Suprapubic skin (tissue), 4 donors: ENCODE results near the gene HMOX2. TPM values are rescaled to one million over a fixed set of nuclear protein-coding genes. Genes with fewer than 3 reads are reported as not detected.

Experiments
- DNase-seq, 2 donors: peaks; one replicate each; pipeline ENCODE4 v3.0.0-alpha.2; 2019; ENCODE audit warnings: low spot score in 2 of 2
- H3K27ac ChIP-seq: fragments of 200-600 bp; sonication (generic); one replicate; pipeline ENCODE4 v1.5.1; 2019
- H3K27me3 ChIP-seq: fragments of 200-600 bp; sonication (generic); one replicate; pipeline ENCODE4 v1.5.1; 2019
- H3K36me3 ChIP-seq: fragments of 200-600 bp; sonication (generic); one replicate; pipeline ENCODE4 v1.5.1; 2019
- H3K4me1 ChIP-seq: fragments of 200-600 bp; sonication (generic); one replicate; pipeline ENCODE4 v1.5.1; 2019
- H3K4me3 ChIP-seq: fragments of 200-600 bp; sonication (generic); one replicate; pipeline ENCODE4 v1.5.1; 2019; ENCODE audit warnings: mild to moderate bottlenecking
- H3K9me3 ChIP-seq: fragments of 200-600 bp; sonication (generic); one replicate; pipeline ENCODE4 v1.5.1; 2019
- EP300 ChIP-seq: sonication (generic); formaldehyde crosslinking; IDR thresholded peaks from one replicate; pipeline ENCODE4 v1.6.1; 2017; ENCODE audit warnings: antibody characterized with exemption
- POLR2A ChIP-seq, 2 donors: fragments of 450-650 bp; IDR thresholded peaks; one replicate each; pipeline ENCODE4 v1.6.1; 2017; ENCODE audit warnings: antibody characterized with exemption in 2 of 2, mild to moderate bottlenecking in 2 of 2, moderate library complexity in 2 of 2
- POLR2AphosphoS5 ChIP-seq, 3 donors: sonication (generic); formaldehyde crosslinking; IDR thresholded peaks; one replicate each; pipeline ENCODE4 v1.6.1; 2017; ENCODE audit warnings: antibody characterized with exemption in 3 of 3
- WGBS: methylation state at CpG from one replicate; pipeline ENCODE4 v1.1.5; 2018; 5-methylcytosine and 5-hydroxymethylcytosine counted together
- total RNA-seq, 4 donors: library from RNA; depleted of rRNA; stranded (reverse); fragments of >200 nt; gene quantifications; one replicate each; pipeline ENCODE4 v1.1.0, GENCODE V29; 2016
- TF ChIP-seq, protein P1 (sequence below), 2 donors: fragments of 200-600 bp in 1 of 2; fragments of 450-650 bp in 1 of 2; sonication (generic) in 1 of 2; IDR thresholded peaks; one replicate each; pipeline ENCODE4 v1.5.1; 2016 to 2019; ENCODE audit warnings: antibody characterized with exemption in 2 of 2, mild to moderate bottlenecking in 1 of 2, moderate library complexity in 1 of 2

HMOX2 gene
- total RNA-seq, 4 donors from 2014 or later, result 43.6 to 64.3 (median 52.7) TPM

GRCh38 chr16:4548124-4548523 lies 71.9 kb downstream of the HMOX2 start:
- TF ChIP-seq, protein P1, sequence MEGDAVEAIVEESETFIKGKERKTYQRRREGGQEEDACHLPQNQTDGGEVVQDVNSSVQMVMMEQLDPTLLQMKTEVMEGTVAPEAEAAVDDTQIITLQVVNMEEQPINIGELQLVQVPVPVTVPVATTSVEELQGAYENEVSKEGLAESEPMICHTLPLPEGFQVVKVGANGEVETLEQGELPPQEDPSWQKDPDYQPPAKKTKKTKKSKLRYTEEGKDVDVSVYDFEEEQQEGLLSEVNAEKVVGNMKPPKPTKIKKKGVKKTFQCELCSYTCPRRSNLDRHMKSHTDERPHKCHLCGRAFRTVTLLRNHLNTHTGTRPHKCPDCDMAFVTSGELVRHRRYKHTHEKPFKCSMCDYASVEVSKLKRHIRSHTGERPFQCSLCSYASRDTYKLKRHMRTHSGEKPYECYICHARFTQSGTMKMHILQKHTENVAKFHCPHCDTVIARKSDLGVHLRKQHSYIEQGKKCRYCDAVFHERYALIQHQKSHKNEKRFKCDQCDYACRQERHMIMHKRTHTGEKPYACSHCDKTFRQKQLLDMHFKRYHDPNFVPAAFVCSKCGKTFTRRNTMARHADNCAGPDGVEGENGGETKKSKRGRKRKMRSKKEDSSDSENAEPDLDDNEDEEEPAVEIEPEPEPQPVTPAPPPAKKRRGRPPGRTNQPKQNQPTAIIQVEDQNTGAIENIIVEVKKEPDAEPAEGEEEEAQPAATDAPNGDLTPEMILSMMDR (IDR thresholded peaks at IDR 0.05), result no peak
- no peak for TF ChIP-seq POLR2AphosphoS5 (IDR thresholded peaks at IDR 0.05)
- no peak for TF ChIP-seq EP300
- TF ChIP-seq POLR2A (IDR thresholded peaks at IDR 0.05), result no peak
- no peaks in the 10 kb centered on the region for H3K27me3 ChIP-seq
- H3K27ac ChIP-seq, result no peak overlapping the region
- no peak overlapping the region for H3K4me3 ChIP-seq
- no peaks in the 10 kb centered on the region for H3K9me3 ChIP-seq
- DNase-seq, result no peak
- 79% methylated on average over 13 of the region's 13 CpGs for WGBS
- no peaks in the 10 kb centered on the region for H3K4me1 ChIP-seq
- H3K36me3 ChIP-seq, result no peaks in the 10 kb centered on the region

DNA sequence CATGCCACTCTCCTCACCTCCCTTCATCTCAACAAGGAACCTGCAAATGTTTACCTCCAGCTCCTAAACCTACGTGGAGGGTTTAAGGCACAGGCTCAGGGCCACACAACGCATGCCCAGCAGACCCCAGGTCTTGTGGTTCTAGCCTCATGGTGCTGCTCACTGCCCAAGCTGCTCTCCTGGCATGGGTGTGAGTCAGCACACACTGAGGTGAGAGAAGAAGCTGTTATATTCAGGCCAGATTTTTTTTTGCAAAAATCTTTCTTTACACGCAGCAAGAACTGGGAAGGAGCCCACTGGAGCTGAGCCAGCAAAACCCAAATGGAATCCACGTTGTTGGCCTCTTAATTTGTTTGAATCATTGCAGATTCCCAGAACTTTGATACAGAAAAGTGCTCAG lies 74.4 kb downstream of the HMOX2 start:
- Histone ChIP-seq H3K4me3 (no peak overlapping the region), H3K9me3 (no peaks in the 10 kb centered on the region), H3K36me3 (no peaks in the 10 kb centered on the region), H3K27ac (no peak overlapping the region), H3K27me3 (no peaks in the 10 kb centered on the region), H3K4me1 (no peaks in the 10 kb centered on the region)
- no peak for DNase-seq
- TF ChIP-seq POLR2AphosphoS5 (IDR thresholded peaks at IDR 0.05), result no peak
- TF ChIP-seq, protein P1 (IDR thresholded peaks at IDR 0.05), result no peak
- no peak for TF ChIP-seq EP300
- TF ChIP-seq POLR2A (IDR thresholded peaks at IDR 0.05), result no peak
- 32% methylated on average over 4 of the region's 4 CpGs for WGBS

DNA sequence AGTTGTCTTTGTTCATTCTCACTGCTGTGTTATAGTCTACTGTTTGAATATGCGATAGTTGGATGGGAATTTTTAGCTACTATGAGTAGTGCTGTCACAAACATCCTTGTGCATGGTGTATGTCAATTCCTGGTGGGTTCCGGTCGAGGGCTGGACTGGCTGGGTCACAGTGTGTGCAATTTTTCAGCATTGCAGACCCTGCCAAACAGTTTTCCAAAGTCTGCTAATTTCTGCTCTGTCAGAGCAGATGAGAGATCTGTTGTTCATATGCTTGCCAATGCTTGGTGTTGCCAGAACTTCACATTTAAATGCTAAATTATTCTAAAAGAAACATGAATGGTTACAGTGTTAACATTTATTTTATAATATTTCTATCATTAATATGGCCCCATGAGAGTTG lies 76.3 kb downstream of the HMOX2 start:
- H3K4me3 ChIP-seq, result no peak overlapping the region
- no peak overlapping the region for H3K27ac ChIP-seq
- H3K9me3 ChIP-seq, result no peaks in the 10 kb centered on the region
- H3K4me1 ChIP-seq, result no peaks in the 10 kb centered on the region
- 46% methylated on average over 3 of the region's 3 CpGs for WGBS
- H3K36me3 ChIP-seq, result no peaks in the 10 kb centered on the region
- DNase-seq, result no peak
- no peaks in the 10 kb centered on the region for H3K27me3 ChIP-seq
- TF ChIP-seq, protein P1 (IDR thresholded peaks at IDR 0.05), result no peak
- TF ChIP-seq POLR2AphosphoS5 (IDR thresholded peaks at IDR 0.05), result no peak
- no peak for TF ChIP-seq EP300
- no peak for TF ChIP-seq POLR2A (IDR thresholded peaks at IDR 0.05)

DNA sequence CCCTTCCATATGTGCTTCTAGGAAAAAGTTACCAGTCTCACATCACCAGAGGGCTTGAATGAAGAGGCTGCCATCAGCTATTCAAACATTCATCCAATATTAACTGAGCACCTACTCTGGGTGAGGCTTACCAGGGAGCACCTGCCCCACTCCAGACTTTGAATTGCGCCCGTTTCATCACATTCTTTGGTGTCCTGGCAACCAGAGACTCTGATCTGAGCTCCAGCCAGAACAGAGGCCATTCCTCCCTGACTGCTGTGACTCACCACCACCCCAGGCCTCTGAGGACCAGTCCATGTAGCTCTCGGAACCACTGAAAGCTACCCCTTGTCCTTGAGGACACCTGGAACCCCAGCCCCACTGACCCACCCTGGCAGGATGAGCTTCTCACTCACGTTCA lies 79.9 kb downstream of the HMOX2 start, which contains the start of gene C16orf96:
C16orf96 (plus strand) TSS at position 229 of the 400 bp plus-strand sequence; CDS start at position 379, 150 bp downstream.
- TF ChIP-seq, protein P1 (IDR thresholded peaks at IDR 0.05), result no peak
- TF ChIP-seq POLR2A (IDR thresholded peaks at IDR 0.05), result no peak
- no peak for TF ChIP-seq EP300
- TF ChIP-seq POLR2AphosphoS5 (IDR thresholded peaks at IDR 0.05), result no peak
- 75% methylated on average over 3 of the region's 4 CpGs for WGBS

GRCh38 chr16:4556580-4556979 lies 80.4 kb downstream of the HMOX2 start:
- H3K27ac ChIP-seq, result no peak overlapping the region
- H3K9me3 ChIP-seq, result no peaks in the 10 kb centered on the region
- H3K27me3 ChIP-seq, result no peaks in the 10 kb centered on the region
- 87% methylated on average over 5 of the region's 14 CpGs for WGBS
- no peak for DNase-seq
- no peaks in the 10 kb centered on the region for H3K4me1 ChIP-seq
- no peak overlapping the region for H3K4me3 ChIP-seq
- no peaks in the 10 kb centered on the region for H3K36me3 ChIP-seq
- TF ChIP-seq POLR2AphosphoS5 (IDR thresholded peaks at IDR 0.05) (no peak), EP300 (no peak), POLR2A (IDR thresholded peaks at IDR 0.05) (no peak)
- TF ChIP-seq, protein P1 (IDR thresholded peaks at IDR 0.05), result no peak

More for the DNA sequence above, 79.9 kb downstream of the HMOX2 start, which contains the start of gene C16orf96:
- Histone ChIP-seq H3K4me3 (no peak within 1 kb of the TSS), H3K4me1 (no peaks in the 10 kb centered on the region), H3K27ac (no peak within 1 kb of the TSS), H3K9me3 (no peaks in the 10 kb centered on the region), H3K27me3 (no peaks in the 10 kb centered on the region), H3K36me3 (no peaks in the 10 kb centered on the region)
- DNase-seq, result no peak
